Osteocyte (in vitro differentiated cells): ENCODE data around the gene ADARB1. TPM values are rescaled to one million over a fixed set of nuclear protein-coding genes. Genes with fewer than 3 reads are reported as not detected.

Experiments used
- DNase-seq: peaks from one replicate; pipeline ENCODE4 v3.0.0; 2021; ENCODE audit warnings: mixed read lengths; ENCODE audit not compliant: unreplicated experiment; ENCODE audit errors: extremely low spot score
- H3K27ac Mint-ChIP-seq: one replicate; pipeline ENCODE4 v1.8.0; 2021; ENCODE audit warnings: mild to moderate bottlenecking, mixed read lengths; ENCODE audit not compliant: unreplicated experiment
- H3K27me3 Mint-ChIP-seq: one replicate; pipeline ENCODE4 v1.8.0; 2021; ENCODE audit warnings: mixed read lengths; ENCODE audit not compliant: unreplicated experiment
- H3K36me3 Mint-ChIP-seq: one replicate; pipeline ENCODE4 v1.8.0; 2021; ENCODE audit warnings: mixed read lengths; ENCODE audit not compliant: unreplicated experiment
- H3K4me1 Mint-ChIP-seq: one replicate; pipeline ENCODE4 v1.8.0; 2021; ENCODE audit warnings: mixed read lengths; ENCODE audit not compliant: unreplicated experiment
- H3K4me3 Mint-ChIP-seq: one replicate; pipeline ENCODE4 v1.8.0; 2021; ENCODE audit warnings: mild to moderate bottlenecking, moderate library complexity, mixed read lengths; ENCODE audit not compliant: unreplicated experiment
- H3K9me3 Mint-ChIP-seq: one replicate; pipeline ENCODE4 v1.8.0; 2021; ENCODE audit warnings: mixed read lengths; ENCODE audit not compliant: unreplicated experiment
- total RNA-seq: library from RNA; stranded (reverse); gene quantifications from 2 replicates; pipeline ENCODE4 v1.2.1, GENCODE V29; 2021
- TF ChIP-seq, protein P1 (sequence below): fragments of 200-600 bp; sonication (generic); IDR thresholded peaks from 2 replicates; pipeline ENCODE4 v1.5.0; 2021; ENCODE audit warnings: antibody characterized with exemption, mild to moderate bottlenecking, moderate library complexity

The ADARB1 gene
- total RNA-seq, 1 donor from 2014 or later, result 126 TPM

GRCh38 chr21:45116066-45116465 is 41.7 kb downstream of the ADARB1 start:
- TF ChIP-seq, protein P1, sequence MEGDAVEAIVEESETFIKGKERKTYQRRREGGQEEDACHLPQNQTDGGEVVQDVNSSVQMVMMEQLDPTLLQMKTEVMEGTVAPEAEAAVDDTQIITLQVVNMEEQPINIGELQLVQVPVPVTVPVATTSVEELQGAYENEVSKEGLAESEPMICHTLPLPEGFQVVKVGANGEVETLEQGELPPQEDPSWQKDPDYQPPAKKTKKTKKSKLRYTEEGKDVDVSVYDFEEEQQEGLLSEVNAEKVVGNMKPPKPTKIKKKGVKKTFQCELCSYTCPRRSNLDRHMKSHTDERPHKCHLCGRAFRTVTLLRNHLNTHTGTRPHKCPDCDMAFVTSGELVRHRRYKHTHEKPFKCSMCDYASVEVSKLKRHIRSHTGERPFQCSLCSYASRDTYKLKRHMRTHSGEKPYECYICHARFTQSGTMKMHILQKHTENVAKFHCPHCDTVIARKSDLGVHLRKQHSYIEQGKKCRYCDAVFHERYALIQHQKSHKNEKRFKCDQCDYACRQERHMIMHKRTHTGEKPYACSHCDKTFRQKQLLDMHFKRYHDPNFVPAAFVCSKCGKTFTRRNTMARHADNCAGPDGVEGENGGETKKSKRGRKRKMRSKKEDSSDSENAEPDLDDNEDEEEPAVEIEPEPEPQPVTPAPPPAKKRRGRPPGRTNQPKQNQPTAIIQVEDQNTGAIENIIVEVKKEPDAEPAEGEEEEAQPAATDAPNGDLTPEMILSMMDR, result no peak
- H3K4me3 Mint-ChIP-seq, result no peak overlapping the region
- no peak overlapping the region for H3K27ac Mint-ChIP-seq
- H3K4me1 Mint-ChIP-seq, result peaks cover 12% of the 10 kb centered on the region
- H3K9me3 Mint-ChIP-seq, result no peaks in the 10 kb centered on the region
- no peak for DNase-seq
- H3K36me3 Mint-ChIP-seq, result peaks cover 35% of the 10 kb centered on the region
- no peaks in the 10 kb centered on the region for H3K27me3 Mint-ChIP-seq

GRCh38 chr21:45117314-45117713 is 42.9 kb downstream of the ADARB1 start:
- Mint-ChIP-seq H3K27me3 (no peaks in the 10 kb centered on the region), H3K36me3 (peaks cover 35% of the 10 kb centered on the region), H3K9me3 (no peaks in the 10 kb centered on the region), H3K4me1 (peaks cover 6% of the 10 kb centered on the region), H3K4me3 (no peak overlapping the region), H3K27ac (no peak overlapping the region)
- DNase-seq, result no peak
- TF ChIP-seq, protein P1, result no peak

GRCh38 chr21:45118099-45118498 is 43.7 kb downstream of the ADARB1 start:
- TF ChIP-seq, protein P1, result no peak
- DNase-seq, result no peak
- Mint-ChIP-seq H3K9me3 (no peaks in the 10 kb centered on the region), H3K4me1 (no peaks in the 10 kb centered on the region), H3K27ac (no peak overlapping the region), H3K27me3 (no peaks in the 10 kb centered on the region), H3K4me3 (no peak overlapping the region), H3K36me3 (peaks cover 35% of the 10 kb centered on the region)

DNA sequence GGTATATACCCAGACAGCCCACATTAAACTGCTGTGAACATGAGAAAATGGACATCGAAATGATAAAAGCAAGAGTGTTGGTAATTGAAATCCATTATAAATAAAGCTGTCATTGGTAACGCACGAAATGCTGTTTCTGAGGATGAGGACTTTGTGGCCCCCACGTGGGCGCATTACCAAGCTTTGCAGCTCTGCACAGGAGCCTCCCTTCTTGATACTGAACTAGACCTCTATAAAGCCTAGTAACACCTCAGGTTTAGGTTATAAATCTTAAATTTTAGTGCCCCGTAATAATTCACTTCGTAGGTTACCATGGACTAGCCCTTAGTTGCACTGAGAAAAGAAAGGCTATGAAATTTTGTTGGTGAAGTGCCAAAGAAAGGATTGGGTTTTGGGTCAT is 45.4 kb downstream of the ADARB1 start:
- Mint-ChIP-seq H3K27me3 (no peaks in the 10 kb centered on the region), H3K36me3 (peaks cover 35% of the 10 kb centered on the region), H3K9me3 (no peaks in the 10 kb centered on the region), H3K27ac (no peak overlapping the region), H3K4me1 (no peaks in the 10 kb centered on the region), H3K4me3 (no peak overlapping the region)
- no peak for DNase-seq
- TF ChIP-seq, protein P1, result no peak

GRCh38 chr21:45120975-45121374 is 46.6 kb downstream of the ADARB1 start:
- H3K4me1 Mint-ChIP-seq, result peaks cover 5% of the 10 kb centered on the region
- H3K27me3 Mint-ChIP-seq, result no peaks in the 10 kb centered on the region
- no peak for DNase-seq
- no peaks in the 10 kb centered on the region for H3K9me3 Mint-ChIP-seq
- no peak overlapping the region for H3K4me3 Mint-ChIP-seq
- no peak overlapping the region for H3K27ac Mint-ChIP-seq
- peaks cover 38% of the 10 kb centered on the region for H3K36me3 Mint-ChIP-seq
- TF ChIP-seq, protein P1, result no peak
